ENCODE results near the gene MAD1L1. TPM values are rescaled to one million over a fixed set of nuclear protein-coding genes. Genes with fewer than 3 reads are reported as not detected.

Gene MAD1L1
- total RNA-seq, 1 donor from 2014 or later = 32.3 TPM

GRCh38 chr7:2173189-2173827 lies 59.4 kb downstream of the MAD1L1 start:
- Histone ChIP-seq H3K9me3 (ENCODE audit: insufficient read depth, low read depth, low read length) (no peaks in the 10 kb centered on the region), H2AFZ (ENCODE audit: low read depth, low read length) (peak overlapping the region; percentile 6), H3K79me2 (ENCODE audit: insufficient read depth, low read length) (no peaks in the 10 kb centered on the region), H3K36me3 (ENCODE audit: insufficient read depth, low read length) (no peaks in the 10 kb centered on the region), H3K27ac (ENCODE audit: low read depth, low read length) (peak overlapping the region; percentile 42), H3K4me3 (ENCODE audit: insufficient read depth, low read depth, low read length) (no peak overlapping the region), H4K20me1 (ENCODE audit: insufficient read depth, low read length) (peaks cover 37% of the 10 kb centered on the region), H3K27me3 (ENCODE audit: insufficient read depth, low read length) (no peaks in the 10 kb centered on the region), H3K4me2 (ENCODE audit: low read length) (peak overlapping the region; percentile 74), H3K9ac (ENCODE audit: low read length) (peak overlapping the region; percentile 22), H3K4me1 (ENCODE audit: insufficient read depth, low read length) (peaks cover 32% of the 10 kb centered on the region)
- H3K9me3 Mint-ChIP-seq (ENCODE audit: unreplicated experiment) = peaks cover 3% of the 10 kb centered on the region
- no peak overlapping the region for H3K27ac Mint-ChIP-seq (ENCODE audit: unreplicated experiment)
- no peak for TF ChIP-seq CTCF (IDR thresholded peaks at IDR 0.05; ENCODE audit: insufficient read depth, low read depth, low read length)
- no peak for TF ChIP-seq EZH2 (IDR thresholded peaks at IDR 0.05; ENCODE audit: insufficient read depth, low read length)
- peaks cover 21% of the 10 kb centered on the region for H3K36me3 Mint-ChIP-seq (ENCODE audit: low read depth, unreplicated experiment)
- no peak for FAIRE-seq
- peak; percentile 12 for DNase-seq (ENCODE audit: low read depth)
- H3K4me1 Mint-ChIP-seq (ENCODE audit: low read depth, unreplicated experiment) = peaks cover 22% of the 10 kb centered on the region
- no peaks in the 10 kb centered on the region for H3K27me3 Mint-ChIP-seq (ENCODE audit: low read depth, unreplicated experiment)
- peak overlapping the region; percentile 40 for H3K4me3 Mint-ChIP-seq (ENCODE audit: unreplicated experiment)

- no peak for TF ChIP-seq CTCF (IDR thresholded peaks at IDR 0.05; ENCODE audit: insufficient read depth, low read depth, low read length)
- TF ChIP-seq EZH2 (IDR thresholded peaks at IDR 0.05; ENCODE audit: insufficient read depth, low read length) = no peak
- no peak overlapping the region for H3K27ac Mint-ChIP-seq (ENCODE audit: unreplicated experiment)
- peaks cover 14% of the 10 kb centered on the region for H3K36me3 Mint-ChIP-seq (ENCODE audit: low read depth, unreplicated experiment)
These were observed 60.2 kb downstream of the MAD1L1 start for GRCh38 chr7:2172311-2173188.

More at GRCh38 chr7:2172311-2173188, 60.2 kb downstream of the MAD1L1 start:
- Histone ChIP-seq H2AFZ (ENCODE audit: low read depth, low read length) (peak overlapping the region; percentile 6), H3K79me2 (ENCODE audit: insufficient read depth, low read length) (no peaks in the 10 kb centered on the region), H3K4me1 (ENCODE audit: insufficient read depth, low read length) (peaks cover 32% of the 10 kb centered on the region), H3K4me2 (ENCODE audit: low read length) (peak overlapping the region; percentile 74), H3K9ac (ENCODE audit: low read length) (peak overlapping the region; percentile 22), H4K20me1 (ENCODE audit: insufficient read depth, low read length) (peaks cover 37% of the 10 kb centered on the region), H3K36me3 (ENCODE audit: insufficient read depth, low read length) (no peaks in the 10 kb centered on the region), H3K27ac (ENCODE audit: low read depth, low read length) (peak overlapping the region; percentile 42), H3K27me3 (ENCODE audit: insufficient read depth, low read length) (no peaks in the 10 kb centered on the region), H3K4me3 (ENCODE audit: insufficient read depth, low read depth, low read length) (no peak overlapping the region), H3K9me3 (ENCODE audit: insufficient read depth, low read depth, low read length) (no peaks in the 10 kb centered on the region)
- DNase-seq (ENCODE audit: low read depth) = peak; percentile 84
- FAIRE-seq = peak; percentile 60
- H3K9me3 Mint-ChIP-seq (ENCODE audit: unreplicated experiment) = peaks cover 3% of the 10 kb centered on the region
- no peaks in the 10 kb centered on the region for H3K27me3 Mint-ChIP-seq (ENCODE audit: low read depth, unreplicated experiment)
- no peak overlapping the region for H3K4me3 Mint-ChIP-seq (ENCODE audit: unreplicated experiment)
- peaks cover 22% of the 10 kb centered on the region for H3K4me1 Mint-ChIP-seq (ENCODE audit: low read depth, unreplicated experiment)
